HPDE6-E6E7 (cell line): ENCODE measurements around the gene ZBTB4.

ENCODE experiments used
- DNase-seq: peaks from one replicate; pipeline ENCODE4 v3.0.0; 2011; ENCODE audit warnings: missing footprints; ENCODE audit errors: extremely low spot score

ZBTB4 gene

GRCh38 chr17:7419819-7420610 is 59.4 kb downstream of the ZBTB4 start, which contains the start of gene SPEM1:
TSS of gene SPEM1 (plus strand) at chr17:7420324. CDS start at chr17:7420385, 61 bp downstream.
- DNase-seq: no peak

GRCh38 chr17:7418472-7419152 is 60.8 kb downstream of the ZBTB4 start:
- no peak for DNase-seq

- no peak for DNase-seq
These were observed 62.3 kb downstream of the ZBTB4 start for GRCh38 chr17:7417056-7417655.

GRCh38 chr17:7416323-7416722 is 63.1 kb downstream of the ZBTB4 start:
- DNase-seq: no peak

GRCh38 chr17:7415784-7416183 is 63.6 kb downstream of the ZBTB4 start:
- no peak for DNase-seq

- DNase-seq: no peak
These were observed 64.6 kb downstream of the ZBTB4 start for GRCh38 chr17:7414837-7415236.

- DNase-seq: no peak
These were observed 66.0 kb downstream of the ZBTB4 start for GRCh38 chr17:7413346-7413985.

GRCh38 chr17:7411427-7411750 is 68.0 kb downstream of the ZBTB4 start:
- DNase-seq: no peak

GRCh38 chr17:7410634-7411426 is 68.6 kb downstream of the ZBTB4 start:
- DNase-seq: no peak

GRCh38 chr17:7409716-7410115 is 69.7 kb downstream of the ZBTB4 start:
- no peak for DNase-seq
